Effector CD8-positive, alpha-beta T cell (primary cell): ENCODE data around the gene ARHGAP12.

Experiments used
- DNase-seq: peaks from one replicate; lab custom pipeline; 2025; lab: John Stamatoyannopoulos, UW

Gene ARHGAP12

GRCh38 chr10:31948021-31948420, 19.4 kb upstream of the ARHGAP12 start:
- no peak for DNase-seq

GRCh38 chr10:31947144-31947926, 18.7 kb upstream of the ARHGAP12 start:
- DNase-seq: no peak

DNA sequence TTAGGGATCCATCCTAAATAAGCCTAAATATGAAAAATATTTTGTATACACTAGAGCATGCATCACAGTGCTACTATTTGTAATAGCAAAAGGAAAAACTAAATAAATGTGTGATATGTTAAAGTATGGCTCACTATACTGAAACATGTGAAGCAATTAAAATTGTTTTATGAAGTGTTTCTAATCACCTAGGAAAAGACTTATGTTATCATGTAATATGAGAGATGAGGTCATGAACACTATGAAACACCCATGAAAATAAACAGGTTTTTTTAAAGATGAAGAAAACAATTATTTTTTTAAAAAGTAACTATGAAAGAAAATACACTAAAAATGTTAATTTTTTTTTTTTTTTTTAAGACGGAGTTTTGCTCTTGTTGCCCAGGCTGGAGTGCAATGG, 16.8 kb upstream of the ARHGAP12 start:
- no peak for DNase-seq

DNA sequence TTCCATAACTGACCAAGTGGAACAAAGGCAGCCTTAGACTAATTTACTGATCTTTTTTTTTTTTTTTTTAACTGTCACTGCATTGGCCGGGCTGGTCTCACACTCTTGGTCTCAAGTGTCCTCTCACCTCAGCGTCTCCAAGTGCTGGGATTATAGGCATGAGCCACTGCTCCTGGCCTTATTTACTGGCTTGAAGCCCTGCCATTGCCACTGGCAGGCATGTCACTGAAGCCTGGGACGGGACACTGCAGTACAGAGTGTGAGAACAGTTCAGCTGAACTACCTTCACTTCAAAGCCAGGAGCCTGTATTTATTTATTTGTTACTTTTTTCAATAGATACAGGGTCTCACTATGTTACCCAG, 15.4 kb upstream of the ARHGAP12 start:
- DNase-seq: no peak

- no peak for DNase-seq
These were observed 14.3 kb upstream of the ARHGAP12 start for GRCh38 chr10:31942892-31943291.

- DNase-seq: no peak
These were observed 13.8 kb upstream of the ARHGAP12 start for GRCh38 chr10:31942435-31942834.

GRCh38 chr10:31940839-31941653, 12.4 kb upstream of the ARHGAP12 start:
- DNase-seq: no peak

DNA sequence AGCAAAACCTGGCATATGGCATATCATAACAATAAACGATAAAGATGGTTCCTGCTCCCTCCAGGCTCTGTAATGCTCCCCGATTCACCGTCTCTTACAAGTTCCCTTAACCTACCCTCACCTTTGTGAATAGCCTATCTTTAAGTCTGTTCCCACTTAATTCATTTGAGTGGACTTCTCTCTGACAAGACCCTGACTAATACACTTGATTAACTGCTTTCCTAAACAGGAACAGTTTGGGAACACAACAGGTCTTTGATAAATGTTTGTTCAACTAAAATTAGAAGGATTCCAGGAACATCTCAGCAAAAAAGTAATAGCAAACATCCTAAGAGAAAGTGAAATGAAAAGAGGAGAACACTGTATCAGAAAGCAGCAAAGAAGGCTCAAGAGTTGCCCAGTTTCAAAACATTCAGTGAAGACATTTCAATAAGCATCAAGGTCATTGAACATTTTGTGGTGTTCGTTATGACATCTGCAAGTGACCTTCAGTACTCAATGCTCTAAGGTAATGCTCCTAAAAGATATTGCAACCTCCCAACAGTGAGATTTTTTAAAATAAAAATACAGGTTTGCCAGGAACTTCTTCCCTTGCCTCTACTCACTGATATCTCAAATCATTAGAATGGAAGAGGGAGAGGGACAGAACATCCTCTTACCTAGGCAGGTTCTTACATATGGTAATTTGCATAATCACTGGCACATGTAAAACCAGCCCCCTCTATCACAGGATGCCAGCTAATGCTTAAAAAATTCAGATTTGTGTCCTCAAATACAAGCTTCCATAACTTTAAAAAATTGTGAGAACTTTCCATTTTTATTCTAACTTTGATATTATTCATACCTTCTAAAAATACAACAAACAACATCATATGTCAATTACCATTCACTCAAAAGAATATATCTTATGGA, 11.4 kb upstream of the ARHGAP12 start:
- DNase-seq: no peak

DNA sequence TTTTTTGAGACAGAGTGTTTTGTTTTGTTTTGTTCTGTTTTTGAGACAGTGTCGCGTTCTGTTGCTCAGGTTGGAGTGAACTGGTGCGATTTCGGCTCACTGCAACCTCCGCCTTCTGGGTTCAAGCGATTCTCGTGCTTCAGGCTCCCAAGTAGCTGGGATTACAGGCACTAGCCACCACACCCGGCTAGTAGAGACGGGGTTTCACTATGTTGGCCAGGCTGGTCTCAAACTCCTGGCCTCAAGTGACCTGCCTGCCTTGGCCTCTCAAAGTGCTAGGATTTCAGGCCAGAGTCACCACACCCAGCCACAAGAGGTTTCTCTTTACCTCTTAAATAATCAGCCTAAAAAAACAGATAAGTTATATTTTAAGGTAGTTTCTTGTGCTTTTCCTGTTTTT, 8.7 kb upstream of the ARHGAP12 start:
- no peak for DNase-seq

DNA sequence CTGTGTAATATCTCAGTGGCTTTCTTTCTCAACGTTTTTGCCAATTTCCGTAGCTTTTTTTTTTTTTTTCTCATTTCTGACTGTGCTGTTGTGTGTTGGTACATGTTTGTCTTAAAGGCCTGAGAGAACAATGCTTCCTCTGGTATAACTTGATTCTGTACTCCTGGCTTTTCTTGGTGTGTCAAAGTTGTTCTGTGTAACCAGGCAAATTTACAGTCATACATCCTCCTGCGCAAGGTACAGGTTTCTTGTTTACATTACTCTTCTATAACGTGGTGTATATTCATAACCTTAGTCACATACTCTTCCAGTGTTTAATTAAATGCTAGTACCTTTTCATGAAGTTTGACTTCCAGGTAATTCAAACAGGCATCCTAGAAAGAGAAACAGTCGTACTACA, 8.3 kb upstream of the ARHGAP12 start:
- no peak for DNase-seq

GRCh38 chr10:31936086-31936485, 7.5 kb upstream of the ARHGAP12 start:
- no peak for DNase-seq

DNA sequence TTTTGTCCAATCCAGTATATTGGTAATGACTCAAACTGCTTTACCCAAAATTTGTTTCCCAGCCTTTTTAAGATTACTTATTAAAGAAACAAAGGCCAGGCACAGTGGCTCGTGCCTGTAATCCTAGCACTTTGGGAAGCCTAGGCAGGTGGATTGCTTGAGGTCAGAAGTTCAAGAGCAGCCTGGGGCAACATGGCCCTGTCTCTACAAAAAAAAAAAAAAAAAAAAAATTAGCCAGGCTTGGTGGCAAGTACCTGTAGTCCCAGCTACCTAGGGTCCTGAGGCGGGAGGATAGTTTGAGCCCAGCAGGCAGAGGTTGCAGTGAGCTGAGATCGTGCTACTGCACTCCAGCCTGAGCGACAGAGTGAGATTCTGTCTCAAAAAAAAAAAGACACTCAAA, 7.0 kb upstream of the ARHGAP12 start:
- DNase-seq: no peak

GRCh38 chr10:31932838-31933237, 4.2 kb upstream of the ARHGAP12 start:
- DNase-seq: no peak

DNA sequence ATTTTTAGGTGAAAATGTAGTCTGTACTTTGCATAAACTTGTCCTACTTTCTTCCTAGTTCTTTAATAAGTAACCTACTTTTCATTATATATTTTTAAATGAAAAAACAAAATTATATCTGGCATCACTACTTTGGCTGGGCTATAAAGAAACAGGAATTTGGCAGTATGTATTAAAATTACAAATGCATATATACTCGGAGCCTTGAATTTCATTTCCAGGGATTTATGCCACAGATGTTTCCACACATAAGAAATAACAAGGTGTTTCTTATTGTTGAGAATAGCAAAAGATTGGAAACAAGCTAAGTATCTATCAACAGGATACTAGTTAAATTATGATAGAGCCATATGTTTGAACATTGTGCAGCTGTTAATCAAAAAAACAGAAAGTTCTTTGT, 2.2 kb upstream of the ARHGAP12 start:
- no peak for DNase-seq

- no peak for DNase-seq
These were observed 1.6 kb upstream of the ARHGAP12 start for GRCh38 chr10:31930023-31930751.

DNA sequence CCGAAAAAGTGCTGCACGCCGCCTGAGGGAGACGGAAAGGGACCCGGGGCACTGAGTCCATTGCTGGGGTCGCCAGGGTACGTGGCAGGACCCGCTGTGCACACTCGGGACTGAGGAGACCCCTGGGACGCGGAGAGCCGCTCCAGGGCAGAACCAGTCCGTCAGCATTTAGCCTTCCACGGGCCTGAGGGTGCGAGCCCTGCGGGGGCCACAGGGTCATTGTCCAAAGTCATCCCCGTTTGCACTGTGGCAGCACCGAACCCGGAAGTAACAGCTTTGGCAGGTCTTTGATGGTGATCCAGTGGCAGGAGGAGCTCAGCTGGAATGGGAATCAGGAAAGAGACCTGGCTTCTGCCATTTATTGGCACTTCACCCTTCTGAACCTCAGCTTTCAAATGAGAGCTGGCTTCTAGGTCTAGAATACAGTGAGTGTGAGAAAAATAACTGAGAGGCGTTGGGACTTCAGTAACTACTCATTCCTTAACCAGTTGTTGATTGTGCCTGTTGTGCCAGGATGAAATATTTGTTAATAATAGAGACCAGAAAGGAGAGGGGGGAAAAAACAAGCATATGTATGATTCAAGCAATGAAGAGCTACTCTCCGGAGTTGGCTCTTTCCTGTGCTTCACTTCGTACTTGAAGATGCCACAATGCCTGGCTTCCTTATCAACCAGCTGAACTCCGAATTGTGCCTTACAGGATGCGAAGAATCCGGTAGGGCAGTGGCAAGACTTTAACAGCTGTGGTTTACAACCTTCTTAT, 811 bp upstream of the ARHGAP12 start:
- DNase-seq: peak; percentile 10

GRCh38 chr10:31927884-31928548, 615 bp downstream of the ARHGAP12 start:
- peak; percentile 45 for DNase-seq

GRCh38 chr10:31927565-31927883, 1.1 kb downstream of the ARHGAP12 start:
- no peak for DNase-seq

DNA sequence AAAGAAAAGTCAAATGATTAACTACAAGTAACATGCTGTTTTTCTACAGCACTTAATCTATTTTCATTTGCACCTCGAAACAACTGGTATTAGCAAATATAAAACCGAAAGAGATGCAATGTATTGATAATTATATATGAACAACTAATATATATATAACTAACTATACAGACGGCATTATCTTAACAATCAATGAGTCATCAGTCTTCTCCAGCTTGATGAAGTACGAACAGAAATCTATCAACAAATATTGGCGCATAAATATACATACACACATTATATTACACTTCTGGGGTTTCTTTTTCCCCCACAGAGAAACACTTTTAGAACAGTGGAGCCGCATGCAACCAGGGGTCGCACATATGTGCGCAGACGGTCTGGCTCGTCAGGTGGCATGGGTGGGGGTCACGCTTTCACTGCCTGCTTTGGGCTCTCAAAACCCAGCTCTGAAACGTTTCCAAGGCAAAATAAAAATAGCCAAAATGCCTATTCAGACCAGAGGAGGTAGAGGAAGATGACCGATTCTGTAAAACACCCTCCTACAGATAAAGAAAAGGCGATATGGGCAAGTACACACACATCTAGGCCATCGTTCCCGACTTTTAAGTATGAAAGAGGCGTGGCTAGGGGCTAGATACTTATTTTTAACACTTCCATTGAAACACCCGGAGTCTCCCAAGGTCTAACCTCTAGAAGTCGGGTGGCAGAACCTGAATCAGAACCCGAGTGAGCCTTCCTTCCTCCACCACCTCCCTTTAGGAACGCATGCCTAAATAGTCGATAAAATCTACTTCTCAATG, 1.7 kb downstream of the ARHGAP12 start:
- no peak for DNase-seq

DNA sequence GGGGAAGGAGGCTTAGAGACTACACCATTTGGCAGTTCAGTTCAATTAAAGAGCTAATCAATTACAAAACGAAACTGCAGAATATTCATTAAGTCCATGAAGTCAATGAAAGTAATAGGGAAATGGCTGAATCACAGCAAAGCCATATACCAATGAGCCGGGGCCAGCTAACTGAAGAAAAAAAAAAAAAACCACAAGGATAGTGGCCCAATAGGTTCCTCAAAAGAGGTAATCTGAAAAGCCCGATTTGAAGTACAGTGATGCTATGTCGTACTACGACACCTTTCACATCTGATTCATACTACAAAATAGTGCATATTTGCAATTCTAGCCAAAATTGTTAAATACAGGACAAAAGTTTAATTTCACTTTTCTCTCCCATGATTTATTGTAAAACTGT, 2.5 kb downstream of the ARHGAP12 start:
- DNase-seq: no peak
